GM12878 (cell line): ENCODE results near the gene AP5B1. TPM values are rescaled to one million over a fixed set of nuclear protein-coding genes. Genes with fewer than 3 reads are reported as not detected.

Source experiments
- ATAC-seq: fragments of 200-7000 bp; cut with Tn5 transposase; 3 replicates; pipeline ENCODE4 v1.9.1; 2020; ENCODE audit warnings: mild to moderate bottlenecking, moderate library complexity
- BruUV-seq: library from RNA; stranded (reverse); fragments of 400-500 nt; replicated peaks from 2 replicates; lab custom pipeline; 2021; lab: Mats Ljungman, UMichigan
- CTCF ChIA-PET: fragments of 300-600 bp; sonication (Branson Sonifier 250); formaldehyde crosslinking; extraction: SDS; loops from one replicate; lab custom pipeline; 2021; ENCODE audit warnings: inconsistent platforms; lab: Yijun Ruan, JAX
- POLR2A ChIA-PET: fragments of 350-600 bp; formaldehyde crosslinking; extraction: SDS; loops from one replicate; lab custom pipeline; 2021; ENCODE audit warnings: inconsistent platforms; lab: Charles Lee
- RAD21 ChIA-PET: fragments of 300-600 bp; sonication (Branson Sonifier 250); formaldehyde crosslinking; loops from one replicate; lab custom pipeline; 2023; ENCODE audit warnings: antibody characterized with exemption; ENCODE audit not compliant: unreplicated experiment; lab: Charles Lee
- SMC1A ChIA-PET: fragments of 300-600 bp; sonication (Branson Sonifier 250); formaldehyde crosslinking; loops from one replicate; lab custom pipeline; 2023; ENCODE audit not compliant: unreplicated experiment, uncharacterized antibody; lab: Charles Lee
- DNase-seq: peaks from one replicate; pipeline ENCODE4 v3.0.0-alpha.2; 2011; ENCODE audit warnings: low read depth, low spot score
- FAIRE-seq: peaks from 3 replicates; lab custom pipeline; 2011; peaks lifted over from hg19 to GRCh38; lab: Jason Lieb, UNC
- H2AFZ ChIP-seq: 2 replicates; pipeline ENCODE4 v1.6.0; 2011; ENCODE audit warnings: low read depth, low read length, control low read depth; ENCODE audit not compliant: control insufficient read depth
- H3K27ac ChIP-seq: 2 replicates; pipeline ENCODE4 v1.5.1; 2011; ENCODE audit warnings: control low read depth; ENCODE audit not compliant: control insufficient read depth, insufficient read depth
- H3K27me3 ChIP-seq, 2 experiments: replicated peaks in 1 of 2; 2 replicates each; pipeline versions ENCODE4 v1.6.0 to v1.6.1; 2011; ENCODE audit warnings: low read length in 1 of 2; ENCODE audit not compliant: control insufficient read depth in 2 of 2, insufficient read depth in 2 of 2
- H3K36me3 ChIP-seq, 2 experiments: 2 replicates each; pipeline ENCODE4 v1.5.1; 2011; ENCODE audit warnings: low read length in 1 of 2; ENCODE audit not compliant: control insufficient read depth in 2 of 2, insufficient read depth in 2 of 2
- H3K4me1 ChIP-seq: 2 replicates; pipeline ENCODE4 v1.6.1; 2011; ENCODE audit warnings: mild to moderate bottlenecking, low read length, moderate library complexity, mixed read lengths; ENCODE audit not compliant: control insufficient read depth, insufficient read depth
- H3K4me2 ChIP-seq: 2 replicates; pipeline ENCODE4 v1.6.0; 2011; ENCODE audit warnings: control low read depth; ENCODE audit not compliant: control insufficient read depth, insufficient read depth
- H3K4me3 ChIP-seq: fragments of 200-600 bp; sonication (generic); 2 replicates; pipeline ENCODE4 v1.5.1; 2016
- H3K79me2 ChIP-seq: 2 replicates; pipeline ENCODE4 v1.6.0; 2011; ENCODE audit warnings: low read length; ENCODE audit not compliant: control insufficient read depth, insufficient read depth
- H3K9ac ChIP-seq: 2 replicates; pipeline ENCODE4 v1.8.0; 2011; ENCODE audit warnings: low read length, control low read depth, mixed read lengths; ENCODE audit not compliant: control insufficient read depth, insufficient read depth
- H3K9me3 ChIP-seq: replicated peaks from 3 replicates; pipeline ENCODE4 v1.5.1; 2011; ENCODE audit warnings: mild to moderate bottlenecking, low read length; ENCODE audit not compliant: control insufficient read depth, insufficient read depth
- H4K20me1 ChIP-seq: 2 replicates; pipeline ENCODE4 v1.6.0; 2011; ENCODE audit not compliant: control insufficient read depth, insufficient read depth
- CREB1 ChIP-seq: IDR thresholded peaks from 2 replicates; pipeline ENCODE4 v1.6.1; 2012; ENCODE audit warnings: low read depth, mild to moderate bottlenecking, inconsistent platforms
- ESRRA ChIP-seq: IDR thresholded peaks from 2 replicates; pipeline ENCODE4 v1.6.1; 2012; ENCODE audit warnings: mild to moderate bottlenecking, low read length, improper control_type of control experiment
- FOXK2 ChIP-seq: fragments of 450-650 bp; IDR thresholded peaks from 2 replicates; pipeline ENCODE4 v1.6.1; 2017; ENCODE audit warnings: mild to moderate bottlenecking, moderate library complexity
- HDAC2 ChIP-seq: fragments of 200-600 bp; sonication (generic); IDR thresholded peaks from 2 replicates; pipeline ENCODE4 v1.6.1; 2017
- IRF5 ChIP-seq: fragments of 450-650 bp; IDR thresholded peaks from 2 replicates; pipeline ENCODE4 v1.6.1; 2017; ENCODE audit warnings: borderline replicate concordance
- MAX ChIP-seq: IDR thresholded peaks from 2 replicates; pipeline ENCODE4 v1.6.1; 2012; ENCODE audit warnings: low read depth, low read length, improper control_type of control experiment
- NBN ChIP-seq: fragments of 450-650 bp; IDR thresholded peaks from 2 replicates; pipeline ENCODE4 v1.6.1; 2016
- RAD21 ChIP-seq: IDR thresholded peaks from 2 replicates; pipeline ENCODE4 v1.6.1; 2011; ENCODE audit warnings: mild to moderate bottlenecking, low read depth, low read length, moderate library complexity; ENCODE audit not compliant: insufficient read depth
- RB1 ChIP-seq: fragments of 450-650 bp; formaldehyde crosslinking; IDR thresholded peaks from 2 replicates; pipeline ENCODE4 v1.6.1; 2017; ENCODE audit warnings: mild to moderate bottlenecking, borderline replicate concordance
- RBBP5 ChIP-seq: fragments of 200-600 bp; sonication (generic); conservative IDR thresholded peaks from 2 replicates; pipeline ENCODE4 v1.6.1; 2016
- RELA ChIP-seq: fragments of 450-650 bp; IDR thresholded peaks from 2 replicates; pipeline ENCODE4 v1.8.0; 2014; ENCODE audit warnings: borderline replicate concordance; ENCODE audit not compliant: partially characterized antibody
- RUNX3 ChIP-seq: IDR thresholded peaks from 2 replicates; pipeline ENCODE4 v1.6.1; 2012; ENCODE audit warnings: low read length, inconsistent platforms
- SPI1 ChIP-seq: IDR thresholded peaks from 2 replicates; pipeline ENCODE4 v1.6.1; 2011; ENCODE audit warnings: low read depth, mild to moderate bottlenecking, low read length, moderate library complexity, borderline replicate concordance; ENCODE audit not compliant: insufficient read depth
- TCF3 ChIP-seq: IDR thresholded peaks from 2 replicates; pipeline ENCODE4 v1.6.1; 2012; ENCODE audit warnings: low read depth, mild to moderate bottlenecking, low read length, borderline replicate concordance; ENCODE audit not compliant: insufficient read depth
- ZNF24 ChIP-seq: fragments of 450-650 bp; IDR thresholded peaks from 2 replicates; pipeline ENCODE4 v1.6.1; 2017; ENCODE audit warnings: antibody characterized with exemption, mild to moderate bottlenecking
- ZNF384 ChIP-seq: IDR thresholded peaks from 2 replicates; pipeline ENCODE4 v1.6.1; 2012; ENCODE audit warnings: low read depth, mild to moderate bottlenecking, low read length, improper control_type of control experiment, borderline replicate concordance
- ZNF622 ChIP-seq: fragments of 450-650 bp; IDR thresholded peaks from 2 replicates; pipeline ENCODE4 v1.6.1; 2017; ENCODE audit warnings: mild to moderate bottlenecking, inconsistent platforms
- WGBS: methylation state at CpG from one replicate; pipeline ENCODE4 v1.1.6; 2016; ENCODE audit warnings: low lambda C conversion rate; ENCODE audit not compliant: insufficient replicate concordance, insufficient coverage; ENCODE audit errors: missing lambda C conversion rate; 5-methylcytosine and 5-hydroxymethylcytosine counted together
- in situ Hi-C: fragments of 300-500 bp; cut with MboI; formaldehyde crosslinking; loops from 9 replicates; pipeline ENCODE4 v1.14.3; 2018; ENCODE audit warnings: mixed read lengths
- intact Hi-C: fragments of 100-400 bp; cut with micrococcal nuclease; formaldehyde crosslinking; loops from one replicate; pipeline ENCODE4 v1.14.2; 2022; ENCODE audit not compliant: unreplicated experiment
- polyA plus RNA-seq, 11 experiments: library from polyadenylated mRNA; depleted of rRNA in 4 of 11; unstranded in 6 of 11; stranded (reverse) in 5 of 11; fragments of >200 nt; fragmentation: Nextera tagmentation in 4 of 11; fragmentation: Illumina TruSeq in 1 of 11; extraction: Ambion mirVana in 4 of 11; extraction: Trizol in 1 of 11; gene quantifications; 1 replicate in 1 of 11; 2 replicates in 10 of 11; pipeline versions ENCODE4 v1.2.1 to v1.2.3, GENCODE V29; 2011 to 2016; ENCODE audit warnings: inconsistent platforms in 2 of 11, missing spikeins in 2 of 11, low read depth in 1 of 11
- total RNA-seq, 4 experiments: library from RNA; depleted of rRNA in 3 of 4; stranded (reverse); fragments of >200 nt in 3 of 4; fragmentation: Illumina TruSeq in 1 of 4; extraction: Trizol in 1 of 4; gene quantifications; 2 replicates each; pipeline versions ENCODE4 v1.2.1 to v1.2.3, GENCODE V29; 2013 to 2021
- TF ChIP-seq, protein P1 (sequence below): IDR thresholded peaks from 2 replicates; pipeline ENCODE4 v1.6.1; 2012; ENCODE audit warnings: low read depth, low read length, improper control_type of control experiment

AP5B1 gene
- total and polyA plus RNA-seq, 10 of the 15 experiments (the other 5 are each of a cell fraction or from before 2014, with no cell fraction given): 0.47 to 13.1 (median 4.8) TPM

GRCh38 chr11:65780770-65781151, at the start of gene AP5B1 (continued):
- no peak for TF ChIP-seq CREB1

- ChIA-PET RAD21 (interaction anchor here (0.6 to 0.8 kb wide), 2 partner anchors 27 to 138 kb away, joined by 3 read pairs; no protein-coding TSS in a partner anchor), POLR2A (no interaction called here), CTCF (interaction anchor here (0.6 to 2.7 kb wide), 7 partner anchors 11 to 482 kb away, joined by 3 to 7 read pairs (median 4); partner anchors contain the start of gene MUS81), SMC1A (no interaction called here)
- Histone ChIP-seq H3K9ac (no peak overlapping the region), H2AFZ (no peak overlapping the region), H3K27ac (no peak overlapping the region), H3K27me3 (peaks cover 0 to 7% of the 10 kb centered on the region in 2 experiments; a peak in 1 of 4 replicates), H3K36me3 (no peaks in the 10 kb centered on the region), H3K9me3 (no peaks in the 10 kb centered on the region), H3K79me2 (no peaks in the 10 kb centered on the region), H3K4me1 (peaks cover 15% of the 10 kb centered on the region), H4K20me1 (no peaks in the 10 kb centered on the region), H3K4me2 (no peak overlapping the region), H3K4me3 (no peak overlapping the region)
- BruUV-seq: no TSS peak
- intact Hi-C loops: no loop called here
- DNase-seq (no peak), FAIRE-seq (no peak), ATAC-seq (no peak)
- TF ChIP-seq SPI1 (no peak), TCF3 (no peak), RELA (no peak), ESRRA (no peak), FOXK2 (no peak), RAD21 (no peak), ZNF384 (no peak), RB1 (no peak), NBN (no peak), RUNX3 (no peak), RBBP5 (no peak), HDAC2 (no peak), MAX (no peak), ZNF622 (no peak), ZNF24 (no peak), IRF5 (no peak)
- TF ChIP-seq, protein P1, sequence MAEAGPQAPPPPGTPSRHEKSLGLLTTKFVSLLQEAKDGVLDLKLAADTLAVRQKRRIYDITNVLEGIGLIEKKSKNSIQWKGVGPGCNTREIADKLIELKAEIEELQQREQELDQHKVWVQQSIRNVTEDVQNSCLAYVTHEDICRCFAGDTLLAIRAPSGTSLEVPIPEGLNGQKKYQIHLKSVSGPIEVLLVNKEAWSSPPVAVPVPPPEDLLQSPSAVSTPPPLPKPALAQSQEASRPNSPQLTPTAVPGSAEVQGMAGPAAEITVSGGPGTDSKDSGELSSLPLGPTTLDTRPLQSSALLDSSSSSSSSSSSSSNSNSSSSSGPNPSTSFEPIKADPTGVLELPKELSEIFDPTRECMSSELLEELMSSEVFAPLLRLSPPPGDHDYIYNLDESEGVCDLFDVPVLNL: no peak
- in situ Hi-C loops: no loop called here
- 34% methylated on average over 4 of the region's 4 CpGs for WGBS
Observed at GRCh38 chr11:65829459-65829858, 48.7 kb upstream of the AP5B1 start.
